ENCODE results near the gene MYO5B. TPM values are rescaled to one million over a fixed set of nuclear protein-coding genes. Genes with fewer than 3 reads are reported as not detected.

MYO5B gene
- total RNA-seq, 1 experiment from 2014 or later = 25.9 TPM

DNA sequence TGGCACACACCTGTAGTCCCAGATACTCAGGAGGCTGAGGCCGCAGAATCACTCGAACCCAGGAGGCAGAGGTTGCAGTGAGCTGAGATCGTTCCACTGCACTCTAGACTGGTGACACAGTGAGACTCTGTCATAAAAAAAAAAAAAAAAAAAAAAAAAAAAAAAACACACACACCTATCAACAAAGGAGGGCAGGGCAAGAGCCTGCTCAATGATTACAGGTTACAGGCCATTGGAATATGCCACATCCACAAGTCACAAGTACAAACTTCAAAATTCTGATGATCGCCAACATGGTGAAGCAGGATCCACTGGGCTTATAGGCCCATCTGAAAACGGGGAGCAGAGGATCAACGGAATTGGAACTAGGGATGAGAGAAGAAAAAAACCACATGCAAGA lies 6.3 kb downstream of the MYO5B start:
- POLR2A ChIA-PET = no interaction called here
- no peaks in the 10 kb centered on the region for H3K36me3 Mint-ChIP-seq (ENCODE audit: insufficient read depth, unreplicated experiment)
- intact Hi-C loops (cut with micrococcal nuclease) = no loop called here
- peaks cover 3% of the 10 kb centered on the region for H3K27me3 Mint-ChIP-seq (ENCODE audit: insufficient read depth, unreplicated experiment)
- peaks cover 16% of the 10 kb centered on the region for H3K4me1 Mint-ChIP-seq (ENCODE audit: insufficient read depth, unreplicated experiment)
- TF ChIP-seq, protein P1, sequence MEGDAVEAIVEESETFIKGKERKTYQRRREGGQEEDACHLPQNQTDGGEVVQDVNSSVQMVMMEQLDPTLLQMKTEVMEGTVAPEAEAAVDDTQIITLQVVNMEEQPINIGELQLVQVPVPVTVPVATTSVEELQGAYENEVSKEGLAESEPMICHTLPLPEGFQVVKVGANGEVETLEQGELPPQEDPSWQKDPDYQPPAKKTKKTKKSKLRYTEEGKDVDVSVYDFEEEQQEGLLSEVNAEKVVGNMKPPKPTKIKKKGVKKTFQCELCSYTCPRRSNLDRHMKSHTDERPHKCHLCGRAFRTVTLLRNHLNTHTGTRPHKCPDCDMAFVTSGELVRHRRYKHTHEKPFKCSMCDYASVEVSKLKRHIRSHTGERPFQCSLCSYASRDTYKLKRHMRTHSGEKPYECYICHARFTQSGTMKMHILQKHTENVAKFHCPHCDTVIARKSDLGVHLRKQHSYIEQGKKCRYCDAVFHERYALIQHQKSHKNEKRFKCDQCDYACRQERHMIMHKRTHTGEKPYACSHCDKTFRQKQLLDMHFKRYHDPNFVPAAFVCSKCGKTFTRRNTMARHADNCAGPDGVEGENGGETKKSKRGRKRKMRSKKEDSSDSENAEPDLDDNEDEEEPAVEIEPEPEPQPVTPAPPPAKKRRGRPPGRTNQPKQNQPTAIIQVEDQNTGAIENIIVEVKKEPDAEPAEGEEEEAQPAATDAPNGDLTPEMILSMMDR (IDR thresholded peaks at IDR 0.05; ENCODE audit: unreplicated experiment) = no peak
- no peak for DNase-seq (ENCODE audit: unreplicated experiment)
- H3K4me3 Mint-ChIP-seq (ENCODE audit: unreplicated experiment) = no peak overlapping the region
- no TSS peak for BruUV-seq (replicated peaks)
- CTCF ChIA-PET = no interaction called here
- H3K27ac Mint-ChIP-seq (ENCODE audit: low read depth, unreplicated experiment) = no peak overlapping the region
- no peaks in the 10 kb centered on the region for H3K9me3 Mint-ChIP-seq (ENCODE audit: unreplicated experiment)

DNA sequence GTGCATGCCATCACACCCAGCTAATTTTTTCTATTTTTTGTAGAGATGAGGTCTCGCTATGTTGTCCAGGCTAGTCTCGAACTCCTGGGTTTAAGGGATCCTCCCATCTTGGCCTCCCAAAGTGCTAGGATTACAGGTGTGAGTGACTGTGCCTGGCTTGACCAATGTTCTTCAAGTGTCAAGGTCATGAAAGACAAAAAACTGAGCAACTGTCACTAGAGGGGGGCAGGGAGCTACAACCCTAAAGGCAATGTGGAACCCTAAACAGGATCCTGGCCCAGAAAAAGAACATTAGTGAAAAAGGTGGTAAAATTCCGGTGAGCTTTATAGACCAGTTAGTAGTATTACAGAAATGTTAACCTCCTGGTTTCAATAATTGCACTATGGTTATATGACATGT lies 7.3 kb downstream of the MYO5B start:
- Mint-ChIP-seq H3K9me3 (ENCODE audit: unreplicated experiment) (no peaks in the 10 kb centered on the region), H3K4me1 (ENCODE audit: insufficient read depth, unreplicated experiment) (peaks cover 18% of the 10 kb centered on the region), H3K27ac (ENCODE audit: low read depth, unreplicated experiment) (no peak overlapping the region), H3K27me3 (ENCODE audit: insufficient read depth, unreplicated experiment) (no peaks in the 10 kb centered on the region), H3K36me3 (ENCODE audit: insufficient read depth, unreplicated experiment) (no peaks in the 10 kb centered on the region), H3K4me3 (ENCODE audit: unreplicated experiment) (no peak overlapping the region)
- ChIA-PET POLR2A (no interaction called here), CTCF (interaction anchor here (0.6 to 1.6 kb wide), 4 partner anchors 9 to 1690 kb away, joined by 3 to 4 read pairs (median 3); no protein-coding TSS in a partner anchor)
- no peak for DNase-seq (ENCODE audit: unreplicated experiment)
- TF ChIP-seq, protein P1 (IDR thresholded peaks at IDR 0.05; ENCODE audit: unreplicated experiment) = no peak
- no TSS peak for BruUV-seq (replicated peaks)
- intact Hi-C loops (cut with micrococcal nuclease) = no loop called here

DNA sequence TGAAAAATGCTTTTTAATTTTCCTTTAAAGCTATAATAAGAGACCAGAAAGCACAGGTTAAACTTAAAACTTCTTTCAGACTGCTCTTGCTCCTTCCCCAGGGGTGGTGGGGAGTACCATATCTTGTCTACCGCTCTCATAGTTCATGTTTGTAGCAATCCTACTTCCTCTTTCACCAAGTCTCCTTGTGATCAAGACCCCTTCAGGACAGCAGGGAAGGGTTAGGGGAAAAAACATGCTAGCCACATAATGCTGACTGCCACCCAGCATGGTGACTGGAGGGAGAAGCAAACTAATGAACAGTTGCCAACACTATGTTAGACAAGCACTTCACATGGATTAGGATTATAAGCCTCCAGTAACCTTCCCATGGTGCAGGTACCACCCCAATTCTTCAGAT lies 8.6 kb downstream of the MYO5B start:
- H3K27me3 Mint-ChIP-seq (ENCODE audit: insufficient read depth, unreplicated experiment) = no peaks in the 10 kb centered on the region
- H3K4me1 Mint-ChIP-seq (ENCODE audit: insufficient read depth, unreplicated experiment) = peaks cover 18% of the 10 kb centered on the region
- no peaks in the 10 kb centered on the region for H3K9me3 Mint-ChIP-seq (ENCODE audit: unreplicated experiment)
- no peak for DNase-seq (ENCODE audit: unreplicated experiment)
- intact Hi-C loops (cut with micrococcal nuclease) = no loop called here
- ChIA-PET CTCF (interaction anchor here (1.6 kb wide), 2 partner anchors 9 to 10 kb away, joined by 4 to 5 read pairs; partner anchors contain the start of gene MYO5B), POLR2A (interaction anchor here (0.8 kb wide), 1 partner anchor 10 kb away, joined by 3 read pairs; no protein-coding TSS in a partner anchor)
- H3K27ac Mint-ChIP-seq (ENCODE audit: low read depth, unreplicated experiment) = no peak overlapping the region
- H3K4me3 Mint-ChIP-seq (ENCODE audit: unreplicated experiment) = no peak overlapping the region
- TF ChIP-seq, protein P1 (IDR thresholded peaks at IDR 0.05; ENCODE audit: unreplicated experiment) = no peak
- H3K36me3 Mint-ChIP-seq (ENCODE audit: insufficient read depth, unreplicated experiment) = no peaks in the 10 kb centered on the region
- no TSS peak for BruUV-seq (replicated peaks)

DNA sequence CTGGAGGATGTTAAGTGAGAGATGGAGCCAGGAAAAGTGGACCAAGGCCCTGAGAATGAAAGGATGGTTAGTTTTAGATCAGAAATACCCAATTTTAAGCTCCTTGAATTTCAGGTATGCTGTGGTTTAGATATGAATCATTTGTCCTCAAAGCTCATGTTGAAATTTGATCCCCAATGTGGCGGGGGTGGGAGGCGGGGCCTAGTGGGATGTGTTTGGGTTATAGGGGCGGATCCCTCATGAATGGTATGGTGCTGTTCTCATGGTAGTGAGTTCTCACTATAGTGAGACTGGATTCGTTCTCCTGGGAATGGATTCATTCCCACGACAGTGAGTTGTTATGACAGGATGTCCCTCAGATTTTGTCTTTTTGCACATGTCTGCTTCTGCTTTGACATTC lies 11.4 kb downstream of the MYO5B start:
- Mint-ChIP-seq H3K9me3 (ENCODE audit: unreplicated experiment) (no peaks in the 10 kb centered on the region), H3K36me3 (ENCODE audit: insufficient read depth, unreplicated experiment) (no peaks in the 10 kb centered on the region), H3K27ac (ENCODE audit: low read depth, unreplicated experiment) (no peak overlapping the region), H3K4me3 (ENCODE audit: unreplicated experiment) (no peak overlapping the region), H3K4me1 (ENCODE audit: insufficient read depth, unreplicated experiment) (peaks cover 12% of the 10 kb centered on the region), H3K27me3 (ENCODE audit: insufficient read depth, unreplicated experiment) (no peaks in the 10 kb centered on the region)
- BruUV-seq (replicated peaks) = no TSS peak
- DNase-seq (ENCODE audit: unreplicated experiment) = peak; percentile 93
- ChIA-PET CTCF (interaction anchor here (0.8 to 1.9 kb wide), 4 partner anchors 8 to 128 kb away, joined by 3 to 10 read pairs (median 4); partner anchors contain the start of gene MYO5B), POLR2A (interaction anchor here (0.5 to 1.9 kb wide), 10 partner anchors 8 to 724 kb away, joined by 3 to 8 read pairs (median 4); partner anchors contain the start of gene MYO5B)
- intact Hi-C loops (cut with micrococcal nuclease) = no loop called here
- TF ChIP-seq, protein P1 (IDR thresholded peaks at IDR 0.05; ENCODE audit: unreplicated experiment) = no peak
